Right renal pelvis (tissue), 4 donors: ENCODE measurements around the gene PATL2. TPM values are rescaled to one million over a fixed set of nuclear protein-coding genes. Genes with fewer than 3 reads are reported as not detected.
"Not testable (repeated sequence)": the region's sequence is repeated elsewhere in the genome, so short reads cannot be mapped to it uniquely, and the experiment has no call there.

Source experiments
- DNase-seq, 4 donors: peaks; one replicate each; pipeline ENCODE4 v3.0.0-alpha.2; 2013; ENCODE audit warnings: low read depth in 4 of 4, low spot score in 3 of 4, missing footprints in 1 of 4
- polyA plus RNA-seq, 4 donors: library from polyadenylated mRNA; unstranded; fragments of 120-200 nt; gene quantifications; one replicate each; pipeline ENCODE4 v1.2.1, GENCODE V29; 2013; ENCODE audit not compliant: insufficient read length in 4 of 4

PATL2 gene
- polyA plus RNA-seq, 4 donors = 0.76 to 1.2 (median 0.82) TPM

DNA sequence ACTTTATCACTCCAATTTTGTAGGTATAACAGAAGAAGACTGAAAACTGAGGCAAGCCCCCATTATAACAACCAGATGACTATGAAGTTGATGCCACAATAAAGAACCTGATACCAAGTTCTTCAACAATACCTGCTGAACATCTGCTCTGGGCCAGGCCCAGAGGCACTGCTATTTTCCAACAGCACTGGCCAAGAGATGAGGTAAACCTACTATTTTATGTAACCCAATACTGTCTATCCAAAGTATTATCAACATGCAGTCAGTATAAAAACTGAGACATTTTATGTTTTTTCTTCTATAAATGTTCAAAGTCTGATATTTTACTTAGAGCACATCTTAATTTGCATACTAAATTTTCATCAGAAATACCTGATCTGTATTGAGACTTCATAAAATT lies 53.7 kb downstream of the PATL2 start:
- no peak for DNase-seq

GRCh38 chr15:44656913-44657312 lies 54.2 kb downstream of the PATL2 start:
- DNase-seq = no peak

- no peak for DNase-seq
These were observed 54.8 kb downstream of the PATL2 start for GRCh38 chr15:44656298-44656697.

DNA sequence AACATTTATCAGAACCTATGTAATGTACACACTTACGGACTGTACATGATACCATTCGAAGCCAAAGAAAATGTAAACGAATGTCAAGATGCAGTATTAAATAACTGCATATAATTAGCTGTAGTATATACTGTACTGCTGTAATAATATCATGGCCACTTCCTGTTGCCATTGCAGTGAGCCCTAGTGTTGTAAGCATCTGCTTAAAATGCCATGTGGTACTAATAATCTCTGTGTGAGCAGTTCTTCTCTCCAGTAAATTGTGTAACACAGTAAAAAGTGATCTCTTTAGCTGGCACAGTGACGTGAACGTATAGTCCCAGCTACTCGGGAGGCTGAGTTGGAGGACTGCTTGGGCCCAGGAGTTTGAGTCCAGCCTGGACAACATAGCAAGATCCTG lies 56.3 kb downstream of the PATL2 start:
- DNase-seq = no peak

DNA sequence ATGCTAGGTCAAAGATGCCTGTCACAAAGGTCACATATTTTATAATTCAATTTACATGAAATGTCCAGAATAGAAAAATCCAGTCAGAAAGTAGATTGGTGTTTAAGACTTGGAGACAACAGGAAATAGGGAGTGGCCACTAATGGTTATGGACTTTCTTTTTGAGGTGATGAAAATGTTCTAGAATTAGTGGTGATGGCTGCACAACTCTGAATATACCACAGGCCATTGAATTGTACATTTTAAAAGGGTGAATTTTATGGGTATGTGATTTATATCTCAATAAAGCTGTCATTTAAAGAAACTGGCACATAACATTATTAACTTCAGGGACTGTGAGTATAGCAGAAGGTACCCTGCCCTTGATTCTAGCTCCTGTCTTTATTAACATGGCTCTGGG lies 63.5 kb downstream of the PATL2 start:
- no peak for DNase-seq

DNA sequence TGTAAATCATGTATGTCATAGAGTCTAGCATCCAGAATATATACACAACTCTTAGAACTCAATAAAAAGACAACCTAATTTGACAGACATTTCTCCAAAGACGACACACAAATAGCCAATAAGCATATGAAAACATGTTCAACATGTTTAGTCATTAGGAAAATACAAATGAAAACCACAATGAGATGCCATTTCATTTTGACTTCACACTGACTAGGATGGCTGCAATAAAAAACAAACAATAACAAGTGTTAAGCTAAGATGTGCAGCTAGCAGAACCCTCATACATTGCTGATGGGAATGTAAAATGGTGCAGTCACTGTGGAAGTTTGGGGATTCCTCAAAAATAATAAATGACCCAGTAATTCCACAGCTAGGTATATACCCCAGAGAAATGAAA lies 64.1 kb downstream of the PATL2 start:
- no peak for DNase-seq

- DNase-seq = no peak
These were observed 64.7 kb downstream of the PATL2 start for GRCh38 chr15:44646460-44646859.

- no peak for DNase-seq
These were observed 69.5 kb downstream of the PATL2 start for GRCh38 chr15:44641651-44642050.

DNA sequence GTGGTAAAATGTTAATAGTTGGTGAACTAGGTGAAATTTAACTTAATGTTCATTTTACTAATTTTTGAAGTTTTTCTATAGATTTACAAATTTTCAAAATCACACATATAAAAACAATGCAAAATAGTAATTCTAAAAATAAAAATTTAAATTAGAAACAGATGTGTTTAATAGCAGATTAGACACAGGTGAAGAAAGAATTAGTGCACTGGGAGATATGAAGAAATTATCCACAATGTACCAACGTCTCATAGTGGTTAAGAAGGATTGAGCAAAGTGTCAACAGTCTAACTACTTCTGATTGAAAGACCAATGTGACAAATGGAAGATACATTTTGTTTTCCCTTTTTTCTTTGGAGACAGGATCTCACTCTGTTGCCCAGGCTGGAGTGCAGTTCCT lies 74.1 kb downstream of the PATL2 start:
- no peak for DNase-seq

DNA sequence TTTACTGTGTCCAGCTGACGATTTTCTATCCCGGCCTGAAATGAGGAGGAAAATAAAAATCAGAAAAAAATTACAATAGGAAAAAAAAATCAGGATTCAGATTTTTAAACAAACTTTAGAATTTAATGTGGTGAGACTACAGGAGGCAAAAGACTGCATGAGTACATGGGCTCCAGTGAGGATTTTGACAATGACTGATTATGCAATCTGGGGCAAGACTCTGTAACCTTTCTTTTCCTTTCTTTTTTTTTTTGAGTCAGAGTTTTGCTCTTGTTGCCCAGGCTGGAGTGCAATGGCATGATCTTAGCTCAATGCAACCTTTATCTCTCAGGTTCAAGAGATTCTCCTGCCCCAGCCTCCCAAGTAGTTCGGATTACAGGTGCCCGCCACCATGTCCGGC lies 77.5 kb downstream of the PATL2 start:
- no peak for DNase-seq

DNA sequence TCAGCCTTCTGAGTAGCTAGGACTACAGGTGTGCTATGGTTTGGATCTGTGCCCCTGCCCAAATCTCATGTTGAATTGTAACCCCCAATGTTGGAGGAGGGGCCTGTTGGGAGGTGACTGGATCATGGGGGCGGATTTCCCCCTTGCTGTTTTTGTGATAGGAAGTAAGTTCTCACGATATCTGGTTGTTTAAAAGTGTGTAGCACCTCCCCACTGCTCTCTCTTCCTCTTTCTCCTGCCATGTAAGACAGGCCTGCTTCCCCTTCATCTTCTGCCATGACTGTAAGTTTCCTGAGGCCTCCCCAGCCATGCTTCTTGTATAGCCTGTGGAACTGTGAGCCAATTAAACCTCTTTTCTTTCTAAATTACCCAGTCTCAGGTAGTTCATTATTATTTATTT lies 85.8 kb downstream of the PATL2 start:
- not testable (repeated sequence) for DNase-seq

DNA sequence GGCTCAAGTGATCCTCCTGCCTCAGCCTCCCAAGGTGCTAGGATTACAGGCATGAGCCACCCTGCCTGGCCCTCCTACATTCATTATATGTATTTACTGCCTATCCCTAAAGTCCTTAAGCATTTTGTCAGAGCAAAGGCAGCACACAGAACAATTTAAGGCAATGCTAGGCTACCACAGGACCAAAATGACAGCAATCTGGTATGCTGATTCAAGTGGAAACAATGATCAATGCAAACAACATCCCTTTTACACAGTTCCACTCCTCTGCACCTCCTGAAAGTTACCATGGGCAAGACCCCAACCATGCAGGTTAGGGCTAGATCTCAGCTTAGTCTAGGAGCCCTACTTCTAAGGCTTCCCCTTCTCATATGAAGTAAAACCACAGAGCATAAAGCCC lies 87.9 kb downstream of the PATL2 start:
- no peak for DNase-seq

DNA sequence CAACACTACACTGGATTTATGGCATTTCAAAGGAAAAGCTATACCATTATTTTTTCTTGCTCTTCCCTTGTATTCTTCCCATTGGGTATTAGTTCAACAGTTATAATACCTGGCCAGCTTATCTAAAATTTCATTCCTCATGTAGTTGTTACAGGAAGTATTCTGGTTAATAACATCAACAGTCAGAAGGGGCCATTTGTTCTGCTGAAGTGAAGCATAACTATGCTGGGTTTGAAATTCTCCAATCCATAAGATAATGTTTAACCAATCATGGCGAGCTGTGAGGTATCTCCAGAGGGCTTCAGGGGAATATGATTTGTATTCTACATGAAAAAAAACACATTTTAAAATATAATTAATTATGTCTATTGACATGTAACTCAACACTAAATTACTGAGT lies 91.0 kb downstream of the PATL2 start:
- DNase-seq = no peak

GRCh38 chr15:44616974-44617373 lies 94.1 kb downstream of the PATL2 start:
- DNase-seq = no peak

Other genes starting within 250 kb of the PATL2 start
- gene EIF3J, start 174.2 kb downstream of the PATL2 start, polyA plus RNA-seq = 100 to 1,000 TPM in 3 of 4 donors, 10 to 100 TPM in 1; 96.2 to 120 (median 109) TPM
- gene SPG11, start 47.7 kb downstream of the PATL2 start, polyA plus RNA-seq = 10 to 100 TPM; 63.1 to 75.6 (median 71.6) TPM
- gene B2M, start 194 bp upstream of the PATL2 start, polyA plus RNA-seq = 1,000 to 10,000 TPM in 1 of 4 donors, 100 to 1,000 TPM in 3; 828 to 1,084 (median 934) TPM
- gene TRIM69, start 25.2 kb upstream of the PATL2 start, polyA plus RNA-seq = 10 to 100 TPM; 21.3 to 28.8 (median 24.5) TPM
- not detected for gene TERB2, start 245.4 kb upstream of the PATL2 start, polyA plus RNA-seq